DND-41 (cell line): ENCODE measurements around the gene CACNA1I.

Experiments
- ATAC-seq: fragments of 200-7000 bp; cut with Tn5 transposase; 3 replicates; pipeline ENCODE4 v1.9.1; 2021; ENCODE audit warnings: low read depth; ENCODE audit not compliant: insufficient read depth
- DNase-seq: peaks from one replicate; pipeline ENCODE4 v3.0.0-alpha.2; 2020
- H2AFZ ChIP-seq: 2 replicates; pipeline ENCODE4 v1.6.0; 2012; ENCODE audit warnings: low read depth, low read length
- H3K27ac ChIP-seq: 2 replicates; pipeline ENCODE4 v1.5.1; 2012; ENCODE audit warnings: low read length, inconsistent platforms
- H3K27me3 ChIP-seq: fragments of 200-600 bp; sonication (generic); 2 replicates; pipeline ENCODE4 v1.6.0; 2012; ENCODE audit warnings: low read length, mild to moderate bottlenecking, inconsistent platforms; ENCODE audit not compliant: insufficient read depth, poor library complexity
- H3K36me3 ChIP-seq: 2 replicates; pipeline ENCODE4 v1.5.1; 2012; ENCODE audit warnings: low read length, inconsistent platforms; ENCODE audit not compliant: insufficient read depth
- H3K4me1 ChIP-seq: 2 replicates; pipeline ENCODE4 v1.5.1; 2012; ENCODE audit warnings: mild to moderate bottlenecking, low read length; ENCODE audit not compliant: insufficient read depth
- H3K4me2 ChIP-seq: 2 replicates; pipeline ENCODE4 v1.6.0; 2012; ENCODE audit warnings: mild to moderate bottlenecking, moderate library complexity, low read length, inconsistent platforms; ENCODE audit not compliant: insufficient read depth
- H3K4me3 ChIP-seq, 2 experiments: fragments of 200-600 bp in 1 of 2; shearing (Covaris generic) in 1 of 2; 2 replicates each; pipeline ENCODE4 v1.5.1; 2012 to 2016; ENCODE audit warnings: inconsistent platforms in 2 of 2, low read length in 2 of 2, mild to moderate bottlenecking in 2 of 2, low read depth in 1 of 2, moderate library complexity in 1 of 2
- H3K79me2 ChIP-seq: 2 replicates; pipeline ENCODE4 v1.6.0; 2012; ENCODE audit warnings: low read length, inconsistent platforms; ENCODE audit not compliant: insufficient read depth
- H3K9ac ChIP-seq: 2 replicates; pipeline ENCODE4 v1.6.0; 2012; ENCODE audit warnings: low read depth, mild to moderate bottlenecking, inconsistent platforms, low read length, moderate library complexity
- H3K9me3 ChIP-seq: 2 replicates; pipeline ENCODE4 v1.5.1; 2012; ENCODE audit warnings: low read length, moderate library complexity, mild to moderate bottlenecking, inconsistent platforms; ENCODE audit not compliant: insufficient read depth, severe bottlenecking
- H4K20me1 ChIP-seq: 2 replicates; pipeline ENCODE4 v1.6.0; 2012; ENCODE audit warnings: low read length; ENCODE audit not compliant: insufficient read depth
- CTCF ChIP-seq: IDR thresholded peaks from 2 replicates; pipeline ENCODE4 v1.5.1; 2012; ENCODE audit warnings: borderline replicate concordance, low read length, moderate library complexity, mild to moderate bottlenecking; ENCODE audit not compliant: poor library complexity, severe bottlenecking; ENCODE audit errors: extremely low read depth
- EZH2 ChIP-seq: IDR thresholded peaks from 3 replicates; pipeline ENCODE4 v1.6.1; 2012; ENCODE audit warnings: borderline replicate concordance, low read depth, mild to moderate bottlenecking, moderate library complexity, low read length, inconsistent platforms; ENCODE audit not compliant: severe bottlenecking

Gene CACNA1I

GRCh38 chr22:39530692-39531331, 39.7 kb upstream of the CACNA1I start:
- no peaks in the 10 kb centered on the region for H3K27me3 ChIP-seq
- TF ChIP-seq EZH2 (no peak), CTCF (peak; percentile 46)
- no peak overlapping the region for H2AFZ ChIP-seq
- no peaks in the 10 kb centered on the region for H3K9me3 ChIP-seq
- peaks cover 40% of the 10 kb centered on the region for H4K20me1 ChIP-seq
- H3K79me2 ChIP-seq = peaks cover 53% of the 10 kb centered on the region
- H3K4me2 ChIP-seq = peak overlapping the region; percentile 86
- no peak overlapping the region for H3K27ac ChIP-seq
- peak overlapping the region; percentile 90; the same call in 1 of the 2 replicates for H3K9ac ChIP-seq
- peaks cover 46% of the 10 kb centered on the region for H3K36me3 ChIP-seq
- H3K4me3 ChIP-seq = peak overlapping the region in 1 of 2 experiments; percentile 90; a peak in 2 of 4 replicates
- peaks cover 72% of the 10 kb centered on the region for H3K4me1 ChIP-seq
- peak; percentile 43 for DNase-seq
- no peak for ATAC-seq

- Histone ChIP-seq H3K27me3 (no peaks in the 10 kb centered on the region), H3K9ac (peak within 1 kb of the TSS; percentile 90), H3K4me2 (peak within 1 kb of the TSS; percentile 86), H4K20me1 (peaks cover 33% of the 10 kb centered on the region), H3K36me3 (peaks cover 42% of the 10 kb centered on the region), H3K79me2 (peaks cover 51% of the 10 kb centered on the region), H3K27ac (peak within 1 kb of the TSS; percentile 86), H3K4me3 (peak within 1 kb of the TSS; percentile 62 to 90), H3K9me3 (no peaks in the 10 kb centered on the region), H3K4me1 (peaks cover 72% of the 10 kb centered on the region), H2AFZ (peak within 1 kb of the TSS; percentile 85)
- TF ChIP-seq CTCF (no peak), EZH2 (no peak)
- ATAC-seq (peak; percentile 82), DNase-seq (peak; percentile 100)
These were observed 38.1 kb upstream of the CACNA1I start, which contains the start of gene RPS19BP1 for GRCh38 chr22:39532215-39533073. TSS of gene RPS19BP1 (minus strand) at chr22:39532748. CDS start at chr22:39532738, 10 bp downstream.

- H3K9ac ChIP-seq = peak overlapping the region; percentile 51
- peaks cover 34% of the 10 kb centered on the region for H3K79me2 ChIP-seq
- 0 out of 4 replicates have a peak overlapping the region, but pooled peaks of 1 of the 2 experiments have one; percentile 42 for H3K4me3 ChIP-seq
- H3K4me2 ChIP-seq = peak overlapping the region; percentile 66; the same call in 1 of the 2 replicates
- TF ChIP-seq CTCF = peak; percentile 11
- TF ChIP-seq EZH2 = no peak
- no peaks in the 10 kb centered on the region for H3K9me3 ChIP-seq
- DNase-seq = no peak
- no peak for ATAC-seq
- H3K27me3 ChIP-seq = no peaks in the 10 kb centered on the region
- peak overlapping the region; percentile 88 for H2AFZ ChIP-seq
- H3K4me1 ChIP-seq = peaks cover 57% of the 10 kb centered on the region
- peak overlapping the region; percentile 55; the same call in 1 of the 2 replicates for H3K27ac ChIP-seq
- H4K20me1 ChIP-seq = peaks cover 17% of the 10 kb centered on the region; the same call in 1 of the 2 replicates
- H3K36me3 ChIP-seq = peaks cover 26% of the 10 kb centered on the region
These were observed 36.5 kb upstream of the CACNA1I start for GRCh38 chr22:39534092-39534506.
